Stimulated activated CD4-positive, alpha-beta T cell treated with anti-CD3 and anti-CD28 coated beads, Interleukin-15, amount 100 ng/mL, for 24 hours (primary cell): Measurements from ENCODE around the gene CLEC18A.
"Not testable (repeated sequence)": the region's sequence is repeated elsewhere in the genome, so short reads cannot be mapped to it uniquely, and the experiment has no call there.

Experiments used
- DNase-seq: peaks from one replicate; pipeline ENCODE4 v3.0.0-alpha.2; 2020

The CLEC18A gene

GRCh38 chr16:69952572-69953355 lies 1.6 kb downstream of the CLEC18A start:
- not testable (repeated sequence) for DNase-seq

GRCh38 chr16:69954241-69954640 lies 3.1 kb downstream of the CLEC18A start:
- not testable (repeated sequence) for DNase-seq

GRCh38 chr16:69963312-69963711 lies 12.2 kb downstream of the CLEC18A start:
- DNase-seq: not testable (repeated sequence)

GRCh38 chr16:69964960-69965660 lies 14.0 kb downstream of the CLEC18A start:
- not testable (repeated sequence) for DNase-seq

GRCh38 chr16:69965661-69966054 lies 14.5 kb downstream of the CLEC18A start:
- DNase-seq: not testable (repeated sequence)

GRCh38 chr16:69967688-69968087 lies 16.6 kb downstream of the CLEC18A start:
- not testable (repeated sequence) for DNase-seq

GRCh38 chr16:69968125-69968524 lies 17.0 kb downstream of the CLEC18A start:
- DNase-seq: not testable (repeated sequence)

- DNase-seq: not testable (repeated sequence)
These were observed 18.5 kb downstream of the CLEC18A start for GRCh38 chr16:69969657-69970056.

- not testable (repeated sequence) for DNase-seq
These were observed 21.0 kb downstream of the CLEC18A start for GRCh38 chr16:69972120-69972519.

- not testable (repeated sequence) for DNase-seq
These were observed 21.8 kb downstream of the CLEC18A start for GRCh38 chr16:69972935-69973334.

GRCh38 chr16:69985196-69985595 lies 34.1 kb downstream of the CLEC18A start:
- DNase-seq: not testable (repeated sequence)

- DNase-seq: not testable (repeated sequence)
These were observed 46.8 kb downstream of the CLEC18A start for GRCh38 chr16:69997956-69998355.

- not testable (repeated sequence) for DNase-seq
These were observed 48.7 kb downstream of the CLEC18A start for GRCh38 chr16:69999801-70000200.

- not testable (repeated sequence) for DNase-seq
These were observed 52.4 kb downstream of the CLEC18A start for GRCh38 chr16:70003511-70003910.

- DNase-seq: not testable (repeated sequence)
These were observed 57.5 kb downstream of the CLEC18A start for GRCh38 chr16:70008604-70009003.

GRCh38 chr16:70010615-70011014 lies 59.5 kb downstream of the CLEC18A start:
- not testable (repeated sequence) for DNase-seq

GRCh38 chr16:70011120-70011519 lies 60.0 kb downstream of the CLEC18A start:
- not testable (repeated sequence) for DNase-seq

GRCh38 chr16:70012354-70012753 lies 61.2 kb downstream of the CLEC18A start:
- DNase-seq: not testable (repeated sequence)

- DNase-seq: not testable (repeated sequence)
These were observed 61.8 kb downstream of the CLEC18A start for GRCh38 chr16:70012951-70013350.
